Activated CD4-positive, alpha-beta T cell treated with anti-CD3 and anti-CD28 coated beads for 36 hours (primary cell): ENCODE results near the gene EP400. TPM values are rescaled to one million over a fixed set of nuclear protein-coding genes. Genes with fewer than 3 reads are reported as not detected.
A peak's percentile ranks its signal among the peaks of the same experiment; 100 is the strongest.

Source experiments
- ATAC-seq: fragments of 200-7000 bp; cut with Tn5 transposase; one replicate; pipeline ENCODE4 v1.10.0; 2021; ENCODE audit warnings: mild to moderate bottlenecking, moderate library complexity
- CTCF ChIA-PET: fragments of 350-600 bp; sonication (Branson Sonifier 250); formaldehyde crosslinking; loops from one replicate; lab custom pipeline; 2021; ENCODE audit warnings: antibody characterized with exemption; lab: Charles Lee
- POLR2A ChIA-PET: fragments of 350-600 bp; sonication (Branson Sonifier 250); formaldehyde crosslinking; loops from one replicate; lab custom pipeline; 2021; ENCODE audit warnings: antibody characterized with exemption, inconsistent platforms; lab: Charles Lee
- DNase-seq: peaks from one replicate; pipeline ENCODE4 v3.0.0-alpha.2; 2020
- H3K27ac Mint-ChIP-seq: one replicate; pipeline ENCODE4 v1.8.0; 2021; ENCODE audit warnings: mixed read lengths
- H3K27me3 Mint-ChIP-seq: one replicate; pipeline ENCODE4 v1.8.0; 2021; ENCODE audit warnings: mixed read lengths
- H3K36me3 Mint-ChIP-seq: one replicate; pipeline ENCODE4 v1.8.0; 2021; ENCODE audit warnings: low read depth, mixed read lengths
- H3K4me1 Mint-ChIP-seq: one replicate; pipeline ENCODE4 v1.8.0; 2021; ENCODE audit warnings: mixed read lengths
- H3K4me3 Mint-ChIP-seq: one replicate; pipeline ENCODE4 v1.8.0; 2021; ENCODE audit warnings: mild to moderate bottlenecking, moderate library complexity, mixed read lengths
- H3K9me3 Mint-ChIP-seq: one replicate; pipeline ENCODE4 v1.8.0; 2021; ENCODE audit warnings: low read depth, mixed read lengths
- intact Hi-C, 2 experiments: fragments of 100-400 bp; cut with DNase I in 1 of 2; cut with micrococcal nuclease in 1 of 2; formaldehyde crosslinking; loops; one replicate each; pipeline versions ENCODE4 v1.14.2 to v1.15.1; 2022 to 2024; cut with DNase I, micrococcal nuclease
- total RNA-seq, 2 experiments: library from RNA; stranded (reverse); gene quantifications; one replicate each; pipeline ENCODE4 v1.2.3, GENCODE V29; 2021

EP400 gene
- total RNA-seq, 2 experiments from 2014 or later = 46.4 to 51.3 TPM

DNA sequence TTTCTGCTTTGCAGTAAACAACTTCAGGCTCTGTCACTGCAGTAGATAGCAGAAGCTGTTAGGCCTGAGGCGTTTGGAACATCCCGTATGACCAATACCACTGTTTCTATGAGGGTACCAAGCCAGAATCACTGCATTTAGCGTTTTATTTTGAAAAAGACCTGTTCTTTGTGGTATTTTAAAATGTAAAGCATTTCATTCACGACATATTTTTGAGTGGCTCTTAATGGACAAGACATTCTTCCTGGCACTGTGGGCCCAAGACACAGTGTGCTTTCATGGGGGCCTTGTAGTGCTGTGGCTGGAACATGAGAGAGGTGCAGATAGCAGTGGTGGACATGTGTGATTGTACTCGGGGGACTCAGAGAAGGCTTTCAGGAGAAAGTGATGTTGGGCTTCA, 107.9 kb downstream of the EP400 start:
- Mint-ChIP-seq H3K36me3 (peaks cover 46% of the 10 kb centered on the region), H3K27ac (peak overlapping the region; percentile 3), H3K4me1 (no peaks in the 10 kb centered on the region), H3K27me3 (no peaks in the 10 kb centered on the region), H3K9me3 (no peaks in the 10 kb centered on the region), H3K4me3 (no peak overlapping the region)
- ATAC-seq (no peak), DNase-seq (no peak)
- ChIA-PET CTCF (no interaction called here), POLR2A (no interaction called here)
- intact Hi-C loops = no loop called here

DNA sequence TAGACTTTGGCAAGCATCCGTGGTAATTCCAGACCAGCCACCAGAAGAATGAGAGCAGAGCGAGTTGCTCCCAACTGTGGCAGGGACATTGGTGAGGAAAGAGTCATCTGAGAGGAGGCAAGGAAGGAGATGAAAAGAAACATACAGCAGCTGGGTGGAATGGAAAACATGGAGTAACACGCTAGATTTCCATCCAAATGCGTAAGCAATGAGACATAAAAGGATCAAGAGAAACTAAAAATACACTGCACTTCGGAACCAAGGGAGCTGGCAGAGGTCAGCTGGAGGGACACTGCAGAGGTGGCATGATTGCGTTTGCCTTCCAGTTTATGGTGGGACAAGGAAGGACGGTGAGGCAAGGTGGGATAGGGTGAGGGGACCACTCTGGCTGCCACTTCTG, 111.5 kb downstream of the EP400 start:
- Mint-ChIP-seq H3K36me3 (peaks cover 41% of the 10 kb centered on the region), H3K27ac (no peak overlapping the region), H3K4me1 (peaks cover 6% of the 10 kb centered on the region), H3K9me3 (no peaks in the 10 kb centered on the region), H3K27me3 (no peaks in the 10 kb centered on the region), H3K4me3 (no peak overlapping the region)
- DNase-seq = no peak
- intact Hi-C loops = no loop called here
- ATAC-seq = no peak
- ChIA-PET POLR2A (no interaction called here), CTCF (no interaction called here)

DNA sequence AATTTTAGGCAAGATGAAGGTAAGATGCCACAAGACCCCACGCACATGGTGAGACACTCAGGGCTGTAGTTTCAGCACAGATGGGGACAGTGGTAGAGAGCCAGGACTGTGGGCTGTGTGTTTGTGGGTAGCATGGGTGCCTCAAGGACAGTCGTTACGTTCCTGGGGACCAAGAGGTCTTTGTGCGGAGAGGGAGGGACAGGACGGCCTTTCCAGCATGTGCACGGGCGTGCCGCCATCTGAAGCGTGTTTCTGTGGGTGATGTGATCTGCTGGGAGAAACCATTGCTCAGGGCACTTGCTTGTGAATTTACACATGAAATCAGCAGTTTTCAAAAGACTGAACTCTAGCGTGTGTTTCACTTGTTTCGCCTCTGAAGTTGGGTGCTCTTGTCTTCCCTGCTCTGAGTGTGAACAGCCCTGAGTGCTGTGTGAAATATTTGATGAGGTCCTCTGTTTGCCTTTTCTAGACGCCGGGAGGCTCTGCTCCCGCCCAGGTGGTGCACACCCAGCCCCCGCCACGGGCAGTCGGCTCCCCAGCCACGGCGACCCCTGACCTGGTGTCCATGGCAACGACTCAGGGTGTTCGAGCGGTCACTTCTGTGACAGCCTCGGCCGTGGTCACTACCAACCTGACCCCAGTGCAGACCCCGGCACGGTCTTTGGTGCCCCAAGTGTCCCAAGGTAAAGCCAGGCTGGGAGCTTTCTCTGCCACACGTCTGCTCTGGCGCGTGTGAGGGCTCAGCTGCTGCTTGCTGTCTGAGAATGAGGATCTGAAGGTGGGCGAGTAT, 112.1 kb downstream of the EP400 start:
- ATAC-seq = no peak
- no peak overlapping the region for H3K27ac Mint-ChIP-seq
- H3K9me3 Mint-ChIP-seq = no peaks in the 10 kb centered on the region
- DNase-seq = no peak
- intact Hi-C loops = no loop called here
- H3K36me3 Mint-ChIP-seq = peaks cover 39% of the 10 kb centered on the region
- no peaks in the 10 kb centered on the region for H3K27me3 Mint-ChIP-seq
- peaks cover 12% of the 10 kb centered on the region for H3K4me1 Mint-ChIP-seq
- POLR2A ChIA-PET = no interaction called here
- no peak overlapping the region for H3K4me3 Mint-ChIP-seq
- CTCF ChIA-PET = no interaction called here

DNA sequence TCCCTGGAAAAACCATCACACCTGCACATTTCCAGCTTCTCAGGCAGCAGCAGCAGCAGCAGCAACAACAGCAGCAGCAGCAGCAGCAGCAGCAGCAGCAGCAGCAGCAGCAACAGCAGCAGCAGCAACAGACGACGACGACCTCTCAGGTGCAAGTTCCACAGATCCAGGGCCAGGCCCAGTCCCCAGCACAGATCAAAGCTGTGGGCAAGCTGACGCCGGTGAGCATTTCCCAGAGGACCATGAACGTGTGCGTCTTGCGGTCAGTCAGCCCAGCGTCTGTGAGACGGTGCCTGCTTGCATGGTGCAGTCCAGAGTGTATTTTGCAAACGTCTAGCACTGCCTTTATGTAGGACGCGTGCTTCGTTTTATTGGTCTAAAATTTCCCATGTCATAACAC, 112.7 kb downstream of the EP400 start:
- H3K27ac Mint-ChIP-seq = no peak overlapping the region
- H3K4me3 Mint-ChIP-seq = no peak overlapping the region
- no peaks in the 10 kb centered on the region for H3K27me3 Mint-ChIP-seq
- H3K4me1 Mint-ChIP-seq = peaks cover 15% of the 10 kb centered on the region
- ATAC-seq (no peak), DNase-seq (no peak)
- POLR2A ChIA-PET = no interaction called here
- H3K36me3 Mint-ChIP-seq = peaks cover 44% of the 10 kb centered on the region
- CTCF ChIA-PET = no interaction called here
- no peaks in the 10 kb centered on the region for H3K9me3 Mint-ChIP-seq
- intact Hi-C loops = no loop called here

- ATAC-seq (no peak), DNase-seq (no peak)
- H3K36me3 Mint-ChIP-seq = peaks cover 42% of the 10 kb centered on the region
- no peaks in the 10 kb centered on the region for H3K27me3 Mint-ChIP-seq
- ChIA-PET CTCF (no interaction called here), POLR2A (no interaction called here)
- H3K4me3 Mint-ChIP-seq = no peak overlapping the region
- peaks cover 18% of the 10 kb centered on the region for H3K4me1 Mint-ChIP-seq
- no peak overlapping the region for H3K27ac Mint-ChIP-seq
- intact Hi-C loops = no loop called here
- H3K9me3 Mint-ChIP-seq = no peaks in the 10 kb centered on the region
Measured at GRCh38 chr12:132063491-132063890, 113.7 kb downstream of the EP400 start.

DNA sequence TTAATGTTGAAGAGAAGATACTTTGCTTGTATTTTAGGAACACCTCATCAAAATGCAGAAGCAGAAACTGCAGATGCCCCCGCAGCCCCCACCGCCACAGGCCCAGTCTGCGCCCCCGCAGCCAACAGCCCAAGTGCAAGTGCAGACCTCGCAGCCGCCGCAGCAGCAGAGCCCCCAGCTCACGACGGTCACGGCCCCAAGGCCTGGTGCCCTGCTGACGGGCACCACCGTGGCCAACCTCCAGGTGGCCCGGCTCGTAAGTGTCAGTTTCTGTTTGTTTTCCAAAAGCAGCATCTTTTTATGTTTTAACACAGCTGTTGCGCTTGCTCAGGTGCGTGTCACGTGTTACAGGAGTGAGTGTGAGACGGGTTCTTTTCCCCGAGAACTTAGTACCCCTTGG, 114.9 kb downstream of the EP400 start:
- Mint-ChIP-seq H3K27ac (no peak overlapping the region), H3K9me3 (no peaks in the 10 kb centered on the region), H3K4me1 (peaks cover 18% of the 10 kb centered on the region), H3K27me3 (no peaks in the 10 kb centered on the region), H3K4me3 (no peak overlapping the region), H3K36me3 (peaks cover 40% of the 10 kb centered on the region)
- CTCF ChIA-PET = interaction anchor here (1.0 kb wide), 1 partner anchor 10 kb away, joined by 3 read pairs; no protein-coding TSS in a partner anchor
- intact Hi-C loops = no loop called here
- POLR2A ChIA-PET = no interaction called here
- DNase-seq (no peak), ATAC-seq (no peak)

GRCh38 chr12:132065203-132065602, 115.5 kb downstream of the EP400 start:
- no peaks in the 10 kb centered on the region for H3K27me3 Mint-ChIP-seq
- POLR2A ChIA-PET = interaction anchor here (0.8 kb wide), 1 partner anchor 9 kb away, joined by 4 read pairs; no protein-coding TSS in a partner anchor
- intact Hi-C loops = no loop called here

GRCh38 chr12:132065609-132066344, 116.0 kb downstream of the EP400 start:
- Mint-ChIP-seq H3K4me3 (peak overlapping the region; percentile 9), H3K36me3 (peaks cover 38% of the 10 kb centered on the region), H3K4me1 (peaks cover 18% of the 10 kb centered on the region), H3K27me3 (no peaks in the 10 kb centered on the region), H3K27ac (peak overlapping the region; percentile 83), H3K9me3 (no peaks in the 10 kb centered on the region)
- CTCF ChIA-PET = no interaction called here
- no peak for DNase-seq
- intact Hi-C loops = no loop called here
- POLR2A ChIA-PET = interaction anchor here (0.8 kb wide), 1 partner anchor 10 kb away, joined by 4 read pairs; no protein-coding TSS in a partner anchor
- ATAC-seq = peak; percentile 50

More at GRCh38 chr12:132065203-132065602, 115.5 kb downstream of the EP400 start:
- Mint-ChIP-seq H3K36me3 (peaks cover 40% of the 10 kb centered on the region), H3K27ac (no peak overlapping the region), H3K4me1 (peaks cover 18% of the 10 kb centered on the region), H3K9me3 (no peaks in the 10 kb centered on the region), H3K4me3 (no peak overlapping the region)
- DNase-seq = no peak
- no peak for ATAC-seq
- CTCF ChIA-PET = interaction anchor here (1.0 kb wide), 1 partner anchor 9 kb away, joined by 3 read pairs; no protein-coding TSS in a partner anchor

DNA sequence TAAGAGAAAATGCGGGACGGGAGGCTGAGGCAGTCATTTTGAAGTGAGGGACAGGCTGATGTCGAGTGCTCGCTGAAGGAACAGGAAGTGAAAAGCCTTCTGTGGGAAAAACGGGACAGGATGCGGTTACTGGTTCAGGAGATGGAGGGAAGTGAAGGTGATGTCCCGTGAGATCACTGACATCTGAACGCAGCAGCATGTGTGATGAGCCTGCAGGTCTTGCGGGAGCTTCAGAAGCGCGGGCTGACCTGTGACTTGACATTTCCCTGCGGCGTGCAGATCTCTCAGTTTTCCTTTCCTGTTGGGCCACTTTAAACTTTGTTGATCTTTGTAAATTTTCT, 116.6 kb downstream of the EP400 start:
- H3K27ac Mint-ChIP-seq = peak overlapping the region; percentile 83
- H3K9me3 Mint-ChIP-seq = no peaks in the 10 kb centered on the region
- CTCF ChIA-PET = no interaction called here
- ATAC-seq = peak; percentile 81
- peaks cover 18% of the 10 kb centered on the region for H3K4me1 Mint-ChIP-seq
- H3K27me3 Mint-ChIP-seq = no peaks in the 10 kb centered on the region
- intact Hi-C loops = no loop called here
- H3K4me3 Mint-ChIP-seq = peak overlapping the region; percentile 9
- H3K36me3 Mint-ChIP-seq = peaks cover 36% of the 10 kb centered on the region
- POLR2A ChIA-PET = no interaction called here
- DNase-seq = peak; percentile 64

DNA sequence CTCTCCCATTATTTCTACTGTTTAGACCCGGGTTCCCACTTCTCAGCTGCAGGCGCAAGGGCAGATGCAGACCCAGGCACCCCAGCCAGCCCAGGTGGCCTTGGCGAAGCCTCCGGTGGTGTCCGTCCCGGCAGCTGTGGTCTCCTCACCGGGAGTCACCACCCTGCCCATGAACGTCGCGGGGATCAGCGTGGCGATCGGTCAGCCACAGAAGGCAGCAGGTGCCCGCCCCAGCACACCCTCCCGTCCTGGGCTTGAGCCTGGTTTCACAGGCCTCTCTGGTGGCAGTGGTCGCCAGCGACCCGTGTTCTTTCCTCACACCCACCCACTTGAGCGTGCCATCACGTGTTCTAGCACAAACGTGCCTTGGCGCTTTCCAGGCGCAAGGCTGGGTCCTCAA, 117.0 kb downstream of the EP400 start:
- CTCF ChIA-PET = no interaction called here
- intact Hi-C loops = no loop called here
- Mint-ChIP-seq H3K4me1 (peaks cover 18% of the 10 kb centered on the region), H3K4me3 (no peak overlapping the region), H3K9me3 (no peaks in the 10 kb centered on the region), H3K27me3 (no peaks in the 10 kb centered on the region), H3K36me3 (peaks cover 39% of the 10 kb centered on the region), H3K27ac (peak overlapping the region; percentile 83)
- DNase-seq (no peak), ATAC-seq (no peak)
- POLR2A ChIA-PET = no interaction called here

- Mint-ChIP-seq H3K27ac (peak overlapping the region; percentile 19), H3K36me3 (peaks cover 39% of the 10 kb centered on the region), H3K4me3 (no peak overlapping the region), H3K4me1 (peaks cover 18% of the 10 kb centered on the region), H3K9me3 (no peaks in the 10 kb centered on the region), H3K27me3 (no peaks in the 10 kb centered on the region)
- ATAC-seq (no peak), DNase-seq (no peak)
- intact Hi-C loops = no loop called here
- CTCF ChIA-PET = interaction anchor here (0.6 kb wide), 1 partner anchor 14 kb away, joined by 3 read pairs; no protein-coding TSS in a partner anchor
- POLR2A ChIA-PET = no interaction called here
Measured at GRCh38 chr12:132067182-132067581, 117.4 kb downstream of the EP400 start.

- H3K4me3 Mint-ChIP-seq = no peak overlapping the region
- intact Hi-C loops = no loop called here
- POLR2A ChIA-PET = no interaction called here
- ATAC-seq = no peak
- H3K27me3 Mint-ChIP-seq = no peaks in the 10 kb centered on the region
- CTCF ChIA-PET = no interaction called here
- no peak overlapping the region for H3K27ac Mint-ChIP-seq
- H3K9me3 Mint-ChIP-seq = no peaks in the 10 kb centered on the region
- H3K36me3 Mint-ChIP-seq = peaks cover 36% of the 10 kb centered on the region
- no peak for DNase-seq
- H3K4me1 Mint-ChIP-seq = peaks cover 18% of the 10 kb centered on the region
Measured at GRCh38 chr12:132068250-132068649, 118.5 kb downstream of the EP400 start.
